Gastrocnemius medialis (tissue), 4 donors: Measurements from ENCODE around the gene USP15. TPM values are rescaled to one million over a fixed set of nuclear protein-coding genes. Genes with fewer than 3 reads are reported as not detected.
A peak's percentile ranks its signal among the peaks of the same experiment; 100 is the strongest.

Source experiments
- ATAC-seq, 2 donors: fragments of 150-250 bp; one replicate each; pipeline ENCODE4 v1.9.1; 2016
- DNase-seq, 2 donors: peaks; one replicate each; pipeline ENCODE4 v3.0.0-alpha.2; 2019
- H3K27ac ChIP-seq, 4 donors: fragments of 200-600 bp; sonication (generic); 1 replicate in 1 of 4; 2 replicates in 3 of 4; pipeline ENCODE4 v1.5.1; 2016 to 2018; ENCODE audit warnings: mild to moderate bottlenecking in 2 of 4, moderate library complexity in 1 of 4
- H3K27me3 ChIP-seq, 3 donors: fragments of 200-600 bp; sonication (generic) in 2 of 3; 1 replicate in 1 of 3; 2 replicates in 2 of 3; pipeline versions ENCODE4 v1.5.1 to v1.6.0; 2016 to 2019; ENCODE audit warnings: mild to moderate bottlenecking in 1 of 3, moderate library complexity in 1 of 3
- H3K36me3 ChIP-seq, 2 donors: fragments of 200-600 bp; sonication (generic) in 1 of 2; one replicate each; pipeline ENCODE4 v1.5.1; 2017 to 2018
- H3K4me1 ChIP-seq, 2 donors: fragments of 200-600 bp; sonication (generic) in 1 of 2; one replicate each; pipeline ENCODE4 v1.5.1; 2016 to 2017; ENCODE audit warnings: mild to moderate bottlenecking in 2 of 2
- H3K4me3 ChIP-seq, 4 donors: fragments of 200-600 bp; sonication (generic) in 3 of 4; 1 replicate in 1 of 4; 2 replicates in 3 of 4; pipeline ENCODE4 v1.5.1; 2016 to 2019; ENCODE audit warnings: mild to moderate bottlenecking in 2 of 4
- H3K9me3 ChIP-seq, 3 donors: fragments of 200-600 bp; sonication (generic) in 2 of 3; 1 replicate in 1 of 3; 2 replicates in 2 of 3; pipeline ENCODE4 v1.5.1; 2016 to 2019
- CTCF ChIP-seq, 5 experiments: fragments of 450-650 bp in 3 of 5; fragments of 200-600 bp in 2 of 5; sonication (generic) in 2 of 5; IDR thresholded peaks in 4 of 5; conservative IDR thresholded peaks in 1 of 5; 1 replicate in 4 of 5; 2 replicates in 1 of 5; pipeline ENCODE4 v1.5.1; 2016 to 2019; ENCODE audit warnings: antibody characterized with exemption in 5 of 5, mild to moderate bottlenecking in 3 of 5, moderate library complexity in 3 of 5
- POLR2A ChIP-seq, 2 donors: fragments of 450-650 bp; IDR thresholded peaks; one replicate each; pipeline ENCODE4 v1.6.1; 2017; ENCODE audit warnings: antibody characterized with exemption in 2 of 2, mild to moderate bottlenecking in 2 of 2, moderate library complexity in 2 of 2
- in situ Hi-C, 4 donors: fragments of 200-750 bp; cut with MboI; loops; one replicate each; pipeline versions ENCODE4 v1.15.0 to v1.8.0; 2017; ENCODE audit warnings: low sequenced_read_pairs in 4 of 4
- intact Hi-C: fragments of 100-400 bp; cut with DNase I; formaldehyde crosslinking; loops from one replicate; pipeline ENCODE4 v1.15.1; 2023; ENCODE audit warnings: low total_unique reads
- total RNA-seq, 4 donors: library from RNA; depleted of rRNA; stranded (reverse); fragments of >200 nt; gene quantifications; one replicate each; pipeline versions ENCODE4 v1.1.0 to v1.2.3, GENCODE V29; 2016

The USP15 gene
- total RNA-seq, 4 donors from 2014 or later = 49.0 to 93.6 (median 50.6) TPM

- Histone ChIP-seq H3K27me3 (no peaks in the 10 kb centered on the region), H3K27ac (peak overlapping the region in 1 of 4 donors; percentile 59), H3K9me3 (no peaks in the 10 kb centered on the region), H3K4me3 (no peak overlapping the region), H3K36me3 (no peaks in the 10 kb centered on the region), H3K4me1 (no peaks in the 10 kb centered on the region)
- in situ Hi-C loops = no loop called here
- DNase-seq = no peak
- intact Hi-C loops = no loop called here
- no peak for ATAC-seq
- no peak for TF ChIP-seq CTCF (IDR thresholded peaks at IDR 0.05 in 4 of 5, conservative IDR thresholded peaks at IDR 0.05 in 1 of 5)
- TF ChIP-seq POLR2A (IDR thresholded peaks at IDR 0.05) = no peak
Observed at GRCh38 chr12:62215506-62215905, 44.7 kb upstream of the USP15 start.

GRCh38 chr12:62217466-62218194, 42.6 kb upstream of the USP15 start:
- Histone ChIP-seq H3K4me3 (no peak overlapping the region), H3K27ac (no peak overlapping the region), H3K27me3 (no peaks in the 10 kb centered on the region), H3K36me3 (no peaks in the 10 kb centered on the region), H3K9me3 (no peaks in the 10 kb centered on the region), H3K4me1 (no peaks in the 10 kb centered on the region)
- TF ChIP-seq CTCF (IDR thresholded peaks at IDR 0.05 in 4 of 5, conservative IDR thresholded peaks at IDR 0.05 in 1 of 5) (no peak), POLR2A (IDR thresholded peaks at IDR 0.05) (no peak)
- intact Hi-C loops = no loop called here
- in situ Hi-C loops = no loop called here
- DNase-seq (no peak), ATAC-seq (no peak)

- Histone ChIP-seq H3K9me3 (no peaks in the 10 kb centered on the region), H3K4me1 (no peaks in the 10 kb centered on the region), H3K4me3 (no peak overlapping the region), H3K27me3 (no peaks in the 10 kb centered on the region), H3K27ac (no peak overlapping the region), H3K36me3 (no peaks in the 10 kb centered on the region)
- in situ Hi-C loops = no loop called here
- ATAC-seq (no peak), DNase-seq (no peak)
- intact Hi-C loops = no loop called here
- TF ChIP-seq CTCF (IDR thresholded peaks at IDR 0.05 in 4 of 5, conservative IDR thresholded peaks at IDR 0.05 in 1 of 5) (no peak), POLR2A (IDR thresholded peaks at IDR 0.05) (no peak)
Observed at GRCh38 chr12:62221107-62221506, 39.1 kb upstream of the USP15 start.

- in situ Hi-C loops = no loop called here
- Histone ChIP-seq H3K9me3 (no peaks in the 10 kb centered on the region), H3K4me3 (no peak overlapping the region), H3K27me3 (no peaks in the 10 kb centered on the region), H3K27ac (no peak overlapping the region), H3K36me3 (no peaks in the 10 kb centered on the region), H3K4me1 (no peaks in the 10 kb centered on the region)
- no peak for ATAC-seq
- TF ChIP-seq POLR2A (IDR thresholded peaks at IDR 0.05) = no peak
- TF ChIP-seq CTCF (IDR thresholded peaks at IDR 0.05 in 4 of 5, conservative IDR thresholded peaks at IDR 0.05 in 1 of 5) = no peak
- intact Hi-C loops = no loop called here
- DNase-seq = no peak
Observed at GRCh38 chr12:62224601-62225000, 35.6 kb upstream of the USP15 start.

- DNase-seq (no peak), ATAC-seq (no peak)
- H3K27ac ChIP-seq = no peak overlapping the region
- in situ Hi-C loops (no loop called here), intact Hi-C loops (no loop called here)
- TF ChIP-seq CTCF (IDR thresholded peaks at IDR 0.05 in 4 of 5, conservative IDR thresholded peaks at IDR 0.05 in 1 of 5) = no peak
- TF ChIP-seq POLR2A (IDR thresholded peaks at IDR 0.05) = no peak
- H3K4me1 ChIP-seq = no peaks in the 10 kb centered on the region
- H3K27me3 ChIP-seq = no peaks in the 10 kb centered on the region
- H3K9me3 ChIP-seq = no peaks in the 10 kb centered on the region
- no peaks in the 10 kb centered on the region for H3K36me3 ChIP-seq
- H3K4me3 ChIP-seq = no peak overlapping the region
Observed at GRCh38 chr12:62227091-62227490, 33.1 kb upstream of the USP15 start.
